IMR-90 (cell line): ENCODE results near the gene PTPN5. TPM values are rescaled to one million over a fixed set of nuclear protein-coding genes. Genes with fewer than 3 reads are reported as not detected.
"Not testable (repeated sequence)": the region's sequence is repeated elsewhere in the genome, so short reads cannot be mapped to it uniquely, and the experiment has no call there.

ENCODE experiments used
- ATAC-seq: fragments of 200-7000 bp; cut with Tn5 transposase; 2 replicates; pipeline ENCODE4 v1.9.1; 2020; ENCODE audit warnings: low read depth, mild to moderate bottlenecking, moderate library complexity
- BruUV-seq: library from RNA; stranded (reverse); fragments of 400-500 nt; replicated peaks from 2 replicates; lab custom pipeline; 2021; lab: Mats Ljungman, UMichigan
- CTCF ChIA-PET: fragments of 300-600 bp; formaldehyde crosslinking; extraction: SDS; loops from one replicate; lab custom pipeline; 2021; ENCODE audit warnings: antibody characterized with exemption; lab: Yijun Ruan, JAX
- POLR2A ChIA-PET: fragments of 300-600 bp; sonication (Branson Sonifier 250); formaldehyde crosslinking; loops from one replicate; lab custom pipeline; 2022; ENCODE audit warnings: antibody characterized with exemption; ENCODE audit not compliant: unreplicated experiment; lab: Charles Lee
- DNase-seq: peaks from one replicate; pipeline ENCODE4 v3.0.0; 2013
- H2AFZ ChIP-seq: replicated peaks from 2 replicates; pipeline ENCODE3; 2013; ENCODE audit warnings: low read length, mild to moderate bottlenecking; ENCODE audit not compliant: poor library complexity
- H2AK5ac ChIP-seq: 2 replicates; pipeline ENCODE4 v1.6.1; 2013; ENCODE audit warnings: low read depth, low read length, inconsistent platforms
- H2AK9ac ChIP-seq: replicated peaks from 2 replicates; pipeline ENCODE3; 2013; ENCODE audit warnings: mild to moderate bottlenecking, low read depth, low read length, moderate library complexity; ENCODE audit not compliant: poor library complexity
- H2BK120ac ChIP-seq: 2 replicates; pipeline ENCODE4 v1.6.1; 2013; ENCODE audit warnings: low read depth, low read length, inconsistent platforms
- H2BK15ac ChIP-seq: 3 replicates; pipeline ENCODE4 v1.6.1; 2013; ENCODE audit warnings: low read depth, low read length, inconsistent platforms
- H2BK20ac ChIP-seq: 2 replicates; pipeline ENCODE4 v1.6.1; 2013; ENCODE audit warnings: low read depth, mild to moderate bottlenecking, inconsistent platforms, low read length, moderate library complexity
- H2BK5ac ChIP-seq: 2 replicates; pipeline ENCODE4 v1.6.1; 2013; ENCODE audit warnings: mild to moderate bottlenecking, low read depth, low read length, inconsistent platforms; ENCODE audit not compliant: poor library complexity, severe bottlenecking
- H3K14ac ChIP-seq: replicated peaks from 2 replicates; pipeline ENCODE4 v1.6.1; 2013; ENCODE audit warnings: low read depth, low read length, inconsistent platforms
- H3K18ac ChIP-seq: 2 replicates; pipeline ENCODE4 v1.6.1; 2013; ENCODE audit warnings: low read depth, low read length, control low read depth
- H3K23ac ChIP-seq: 2 replicates; pipeline ENCODE4 v1.6.1; 2013; ENCODE audit warnings: low read depth, low read length, inconsistent platforms
- H3K27ac ChIP-seq: 2 replicates; pipeline ENCODE4 v1.5.1; 2013; ENCODE audit warnings: mild to moderate bottlenecking, control low read depth, low read length; ENCODE audit not compliant: insufficient read depth
- H3K27me3 ChIP-seq: 2 replicates; pipeline ENCODE4 v1.6.1; 2013; ENCODE audit warnings: low read length; ENCODE audit not compliant: control insufficient read depth, insufficient read depth
- H3K36me3 ChIP-seq: 2 replicates; pipeline ENCODE4 v1.6.1; 2013; ENCODE audit warnings: low read length, mixed read lengths; ENCODE audit not compliant: control insufficient read depth, insufficient read depth
- H3K4ac ChIP-seq: 2 replicates; pipeline ENCODE4 v1.6.1; 2013; ENCODE audit warnings: low read depth, low read length, inconsistent platforms
- H3K4me1 ChIP-seq: 2 replicates; pipeline ENCODE4 v1.6.1; 2013; ENCODE audit warnings: low read length, mixed read lengths; ENCODE audit not compliant: control insufficient read depth, insufficient read depth
- H3K4me2 ChIP-seq: 2 replicates; pipeline ENCODE4 v1.6.1; 2013; ENCODE audit warnings: low read depth, mild to moderate bottlenecking, control low read depth, low read length, moderate library complexity
- H3K4me3 ChIP-seq: 2 replicates; pipeline ENCODE4 v1.5.1; 2013; ENCODE audit warnings: low read depth, mild to moderate bottlenecking, control low read depth, low read length, moderate library complexity; ENCODE audit not compliant: insufficient read depth
- H3K56ac ChIP-seq: 2 replicates; pipeline ENCODE4 v1.6.1; 2013; ENCODE audit warnings: low read length, inconsistent platforms; ENCODE audit not compliant: insufficient read depth; ENCODE audit errors: extremely low read depth
- H3K79me1 ChIP-seq, 2 experiments: 2 replicates each; pipeline ENCODE4 v1.6.1; 2013; ENCODE audit warnings: low read length in 2 of 2, inconsistent platforms in 1 of 2, low read depth in 1 of 2
- H3K9ac ChIP-seq: 2 replicates; pipeline ENCODE4 v1.6.1; 2013; ENCODE audit warnings: low read depth, low read length, control low read depth
- H3K9me1 ChIP-seq: 2 replicates; pipeline ENCODE4 v1.6.1; 2013; ENCODE audit warnings: low read length, inconsistent platforms; ENCODE audit not compliant: insufficient read depth
- H3K9me3 ChIP-seq: 2 replicates; pipeline ENCODE4 v1.6.1; 2013; ENCODE audit warnings: low read length; ENCODE audit not compliant: control insufficient read depth, insufficient read depth
- H4K20me1 ChIP-seq: 2 replicates; pipeline ENCODE4 v1.6.1; 2013; ENCODE audit warnings: low read length, inconsistent platforms; ENCODE audit not compliant: insufficient read depth
- H4K5ac ChIP-seq: 2 replicates; pipeline ENCODE4 v1.6.1; 2013; ENCODE audit warnings: mild to moderate bottlenecking, low read depth, low read length, control low read depth
- H4K8ac ChIP-seq, 2 experiments: 2 replicates each; pipeline ENCODE4 v1.6.1; 2013; ENCODE audit warnings: low read depth in 2 of 2, low read length in 2 of 2, control low read depth in 1 of 2, inconsistent platforms in 1 of 2
- H4K91ac ChIP-seq: 2 replicates; pipeline ENCODE4 v1.6.1; 2013; ENCODE audit warnings: low read depth, low read length, inconsistent platforms; ENCODE audit not compliant: insufficient read depth
- CHD1 ChIP-seq: IDR thresholded peaks from 2 replicates; pipeline ENCODE4 v1.6.1; 2012; ENCODE audit warnings: low read depth, low read length, improper control_type of control experiment
- MAZ ChIP-seq: IDR thresholded peaks from 2 replicates; pipeline ENCODE4 v1.6.1; 2012; ENCODE audit warnings: low read depth, mild to moderate bottlenecking, low read length, improper control_type of control experiment, moderate library complexity, borderline replicate concordance
- WGBS, 2 experiments: methylation state at CpG; one replicate each; pipeline versions ENCODE4 v1.1.5 to v1.1.7; 2013; ENCODE audit warnings: missing lambda C conversion rate in 2 of 2; ENCODE audit not compliant: insufficient read length in 1 of 2; ENCODE audit errors: extremely low coverage in 2 of 2; 5-methylcytosine and 5-hydroxymethylcytosine counted together
- dilution Hi-C: fragments of 300-500 bp; cut with HindIII; formaldehyde crosslinking; loops from one replicate; pipeline ENCODE4 v1.14.3; 2018; ENCODE audit warnings: low sequenced_read_pairs; ENCODE audit not compliant: unreplicated experiment
- in situ Hi-C: fragments of 300-500 bp; cut with MboI; formaldehyde crosslinking; loops from 3 replicates; pipeline ENCODE4 v1.14.3; 2019; ENCODE audit warnings: low sequenced_read_pairs, inconsistent platforms, mixed read lengths
- intact Hi-C: fragments of 100-400 bp; cut with micrococcal nuclease; formaldehyde crosslinking; loops from 2 replicates; pipeline ENCODE4 v1.10.0; 2022
- polyA plus RNA-seq, 3 experiments: library from polyadenylated mRNA; depleted of rRNA; stranded (reverse); fragments of >200 nt; gene quantifications; 2 replicates each; pipeline ENCODE4 v1.2.3, GENCODE V29; 2012; ENCODE audit warnings: low replicate concordance in 1 of 3
- total RNA-seq: library from RNA; depleted of rRNA; stranded (reverse); fragments of >200 nt; gene quantifications from 2 replicates; pipeline ENCODE4 v1.2.3, GENCODE V29; 2012

PTPN5 gene
- total and polyA plus RNA-seq, 2 of the 4 experiments (the other 2 are of a cell fraction), result not detected

DNA sequence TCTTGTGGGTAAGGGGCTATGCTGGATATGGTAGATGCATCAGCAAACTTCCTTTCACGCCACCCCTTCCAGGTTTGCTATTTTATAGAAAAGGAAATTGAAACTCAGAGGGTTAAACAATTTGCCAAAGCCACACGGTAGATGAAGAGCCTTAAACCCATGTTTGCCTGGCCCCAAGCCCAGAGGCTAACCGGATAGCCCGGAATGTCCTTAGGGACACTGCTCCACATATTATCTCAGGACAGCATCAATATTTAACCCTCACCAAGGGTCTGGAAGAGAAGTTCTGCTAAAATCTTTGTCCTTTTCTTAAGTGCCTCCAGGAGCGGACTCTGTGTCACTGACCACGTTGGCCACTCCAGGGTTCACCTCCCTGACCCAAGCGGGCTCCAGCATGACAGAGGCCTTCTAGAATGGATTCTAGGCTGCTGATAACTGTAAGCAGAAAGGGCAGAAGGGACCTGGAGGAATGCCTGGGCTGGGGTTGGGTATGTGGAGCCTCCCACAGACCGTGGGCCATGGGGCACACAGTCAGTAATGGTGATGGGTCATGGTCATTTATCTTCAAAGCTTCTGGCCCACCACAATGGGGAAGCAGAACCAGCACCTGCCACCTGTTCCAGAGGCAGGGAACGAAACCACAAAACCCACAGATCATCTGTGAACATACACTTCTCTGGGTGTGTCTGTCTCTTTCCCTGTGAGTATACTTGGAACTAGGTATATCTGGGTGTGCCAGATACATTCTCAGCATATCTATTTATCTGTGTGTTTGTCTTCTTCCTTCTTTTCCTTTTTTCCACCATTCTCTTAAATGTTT is 98.4 kb downstream of the PTPN5 start:
- Histone ChIP-seq H3K4me3 (no peak overlapping the region), H3K9ac (no peak overlapping the region), H3K23ac (no peak overlapping the region), H2BK120ac (no peak overlapping the region), H4K20me1 (no peaks in the 10 kb centered on the region), H2AK9ac (no peak overlapping the region), H3K4ac (no peak overlapping the region), H2BK20ac (no peak overlapping the region), H2AK5ac (no peak overlapping the region), H3K18ac (no peak overlapping the region), H4K5ac (no peak overlapping the region), H4K91ac (no peak overlapping the region), H3K9me1 (peaks cover 1% of the 10 kb centered on the region; the same call in 1 of the 2 replicates), H3K27me3 (no peaks in the 10 kb centered on the region), H3K4me1 (peaks cover under 1% of the 10 kb centered on the region; the same call in 1 of the 2 replicates), H2BK15ac (no peak overlapping the region), H3K9me3 (no peaks in the 10 kb centered on the region), H4K8ac (no peak overlapping the region), H3K79me1 (no peaks in the 10 kb centered on the region), H3K36me3 (no peaks in the 10 kb centered on the region), H3K14ac (no peak overlapping the region), H2AFZ (no peak overlapping the region), H3K4me2 (no peak overlapping the region), H3K27ac (no peak overlapping the region), H2BK5ac (no peak overlapping the region), H3K56ac (no peak overlapping the region)
- CTCF ChIA-PET, result interaction anchor here (0.5 kb wide), 1 partner anchor 29 kb away, joined by 3 read pairs; no protein-coding TSS in a partner anchor
- DNase-seq (no peak), ATAC-seq (no peak)
- no peak for TF ChIP-seq CHD1
- no peak for TF ChIP-seq MAZ
- in situ Hi-C loops, result no loop called here
- POLR2A ChIA-PET, result no interaction called here
- WGBS, 2 experiments, result 40% methylated on average over 3 of the region's 9 CpGs; no CpG with 5 or more reads in 1 of the 2 experiments
- intact Hi-C loops, result no loop called here
- no TSS peak for BruUV-seq
- dilution Hi-C loops, result no loop called here

DNA sequence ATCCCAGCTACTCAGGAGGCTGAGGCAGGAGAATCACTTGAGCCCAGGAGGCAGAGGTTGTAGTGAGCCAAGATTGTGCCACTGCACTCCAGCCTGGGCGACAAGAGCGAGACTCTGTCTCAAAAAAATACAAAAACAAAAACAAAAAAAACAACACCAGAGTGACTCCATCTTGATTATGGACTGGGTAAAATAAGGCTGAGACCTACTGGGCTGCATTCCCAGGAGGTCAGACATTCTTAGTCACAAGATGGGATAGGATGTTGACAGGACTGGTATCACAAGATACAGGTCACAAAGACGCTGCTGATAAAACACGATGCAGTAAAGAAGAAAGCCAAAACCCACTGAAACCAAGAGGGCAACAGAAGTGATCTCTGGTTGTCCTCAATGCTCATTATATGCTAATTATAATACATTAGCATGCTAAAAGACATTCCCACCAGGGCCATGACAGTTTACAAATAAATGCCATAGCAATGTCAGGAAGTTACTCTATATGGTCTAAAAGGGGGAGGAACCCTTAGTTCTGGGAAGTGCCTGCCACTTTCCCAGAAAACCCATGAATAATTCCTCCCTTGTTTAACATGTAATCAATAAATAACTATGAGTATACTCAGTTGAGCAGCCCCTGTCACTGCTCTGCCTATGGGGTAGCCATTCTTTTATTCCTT is 100.0 kb downstream of the PTPN5 start:
- H3K4me2 ChIP-seq, H3K79me1 ChIP-seq, H3K18ac ChIP-seq, ATAC-seq, H3K4me1 ChIP-seq, intact Hi-C loops, H2AK9ac ChIP-seq, H3K23ac ChIP-seq, CTCF ChIA-PET, H3K9ac ChIP-seq, POLR2A ChIA-PET, H2AK5ac ChIP-seq, H3K4me3 ChIP-seq, H3K27ac ChIP-seq, H2BK15ac ChIP-seq, H4K8ac ChIP-seq, H2BK120ac ChIP-seq, H3K27me3 ChIP-seq, DNase-seq, BruUV-seq, dilution Hi-C loops, H3K56ac ChIP-seq, H3K9me1 ChIP-seq, H2BK5ac ChIP-seq, H3K14ac ChIP-seq, H4K20me1 ChIP-seq, H2BK20ac ChIP-seq, H3K4ac ChIP-seq, H4K91ac ChIP-seq, H3K36me3 ChIP-seq, in situ Hi-C loops, H2AFZ ChIP-seq, H4K5ac ChIP-seq, H3K9me3 ChIP-seq: not testable (repeated sequence)
- 60% methylated on average over 1 of the region's 4 CpGs; no CpG with 5 or more reads in 1 of the 2 experiments for WGBS, 2 experiments
